Ishikawa (cell line): ENCODE measurements around the gene CZIB.
A peak's percentile ranks its signal among the peaks of the same experiment; 100 is the strongest.

Source experiments
- CEBPB ChIP-seq: IDR thresholded peaks from 2 replicates; pipeline ENCODE4 v1.6.1; 2012
- CREB1 ChIP-seq: IDR thresholded peaks from 2 replicates; pipeline ENCODE4 v1.6.1; 2012; ENCODE audit warnings: low read depth
- EGR1 ChIP-seq: IDR thresholded peaks from 2 replicates; pipeline ENCODE4 v1.6.1; 2012
- EP300 ChIP-seq: IDR thresholded peaks from 2 replicates; pipeline ENCODE4 v1.6.1; 2012; ENCODE audit warnings: borderline replicate concordance
- FOXM1 ChIP-seq: IDR thresholded peaks from 2 replicates; pipeline ENCODE4 v1.6.1; 2012; ENCODE audit warnings: low read depth, borderline replicate concordance
- MAX ChIP-seq: IDR thresholded peaks from 2 replicates; pipeline ENCODE4 v1.6.1; 2012
- NFIC ChIP-seq: IDR thresholded peaks from 2 replicates; pipeline ENCODE4 v1.6.1; 2012
- RAD21 ChIP-seq: IDR thresholded peaks from 2 replicates; pipeline ENCODE4 v1.6.1; 2012; ENCODE audit warnings: low read depth
- REST ChIP-seq: IDR thresholded peaks from 2 replicates; pipeline ENCODE4 v1.6.1; 2012; ENCODE audit warnings: low read depth, mild to moderate bottlenecking
- TAF1 ChIP-seq: IDR thresholded peaks from 2 replicates; pipeline ENCODE4 v1.6.1; 2012; ENCODE audit warnings: low read depth, mild to moderate bottlenecking
- TCF12 ChIP-seq: IDR thresholded peaks from 2 replicates; pipeline ENCODE4 v1.6.1; 2012; ENCODE audit warnings: low read depth
- TEAD4 ChIP-seq: IDR thresholded peaks from 2 replicates; pipeline ENCODE4 v1.6.1; 2012
- USF1 ChIP-seq: IDR thresholded peaks from 2 replicates; pipeline ENCODE4 v1.6.1; 2012
- YY1 ChIP-seq: IDR thresholded peaks from 2 replicates; pipeline ENCODE4 v1.6.1; 2012; ENCODE audit warnings: low read depth
- ZBTB7A ChIP-seq: IDR thresholded peaks from 2 replicates; pipeline ENCODE4 v1.6.1; 2012; ENCODE audit warnings: low read depth

CZIB gene

GRCh38 chr1:53220171-53220961 lies at the start of gene CZIB:
Gene CZIB, minus strand, starts transcription at chr1:53220634. Its CDS starts 59 bp downstream, at chr1:53220575.
- TF ChIP-seq RAD21 (no peak), TEAD4 (peak; percentile 70), EP300 (no peak; the same call in 1 of the 2 replicates), ZBTB7A (peak; percentile 50; the same call in 1 of the 2 replicates), YY1 (peak; percentile 67; the same call in 1 of the 2 replicates), REST (no peak; the same call in 1 of the 2 replicates), EGR1 (peak; percentile 84), TCF12 (peak; percentile 66; the same call in 1 of the 2 replicates), CREB1 (0 out of 2 replicates have a peak, but pooled peaks have one; percentile 36), FOXM1 (peak; percentile 39; the same call in 1 of the 2 replicates), NFIC (peak; percentile 33; the same call in 1 of the 2 replicates), CEBPB (no peak), MAX (peak; percentile 91), USF1 (peak; percentile 41), TAF1 (peak; percentile 90)

GRCh38 chr1:53270107-53270506 lies 49.7 kb upstream of the CZIB start:
- TF ChIP-seq CREB1 (no peak), USF1 (no peak), NFIC (no peak), CEBPB (no peak), EGR1 (no peak), ZBTB7A (no peak), TAF1 (no peak), TEAD4 (no peak), REST (no peak), TCF12 (no peak), FOXM1 (no peak), EP300 (no peak), YY1 (no peak), RAD21 (no peak), MAX (no peak)

GRCh38 chr1:53267761-53268160 lies 47.3 kb upstream of the CZIB start:
- TF ChIP-seq EGR1 (no peak), TEAD4 (no peak), CREB1 (no peak), REST (no peak), FOXM1 (no peak), ZBTB7A (no peak), TCF12 (no peak), USF1 (no peak), TAF1 (no peak), EP300 (no peak), CEBPB (no peak), NFIC (no peak), YY1 (no peak), MAX (no peak), RAD21 (no peak)
